ENCODE data around the gene FAM193B. TPM values are rescaled to one million over a fixed set of nuclear protein-coding genes. Genes with fewer than 3 reads are reported as not detected.

Gene FAM193B
- total and polyA plus RNA-seq, 4 donors: 14.3 to 31.8 (median 15.8) TPM

DNA sequence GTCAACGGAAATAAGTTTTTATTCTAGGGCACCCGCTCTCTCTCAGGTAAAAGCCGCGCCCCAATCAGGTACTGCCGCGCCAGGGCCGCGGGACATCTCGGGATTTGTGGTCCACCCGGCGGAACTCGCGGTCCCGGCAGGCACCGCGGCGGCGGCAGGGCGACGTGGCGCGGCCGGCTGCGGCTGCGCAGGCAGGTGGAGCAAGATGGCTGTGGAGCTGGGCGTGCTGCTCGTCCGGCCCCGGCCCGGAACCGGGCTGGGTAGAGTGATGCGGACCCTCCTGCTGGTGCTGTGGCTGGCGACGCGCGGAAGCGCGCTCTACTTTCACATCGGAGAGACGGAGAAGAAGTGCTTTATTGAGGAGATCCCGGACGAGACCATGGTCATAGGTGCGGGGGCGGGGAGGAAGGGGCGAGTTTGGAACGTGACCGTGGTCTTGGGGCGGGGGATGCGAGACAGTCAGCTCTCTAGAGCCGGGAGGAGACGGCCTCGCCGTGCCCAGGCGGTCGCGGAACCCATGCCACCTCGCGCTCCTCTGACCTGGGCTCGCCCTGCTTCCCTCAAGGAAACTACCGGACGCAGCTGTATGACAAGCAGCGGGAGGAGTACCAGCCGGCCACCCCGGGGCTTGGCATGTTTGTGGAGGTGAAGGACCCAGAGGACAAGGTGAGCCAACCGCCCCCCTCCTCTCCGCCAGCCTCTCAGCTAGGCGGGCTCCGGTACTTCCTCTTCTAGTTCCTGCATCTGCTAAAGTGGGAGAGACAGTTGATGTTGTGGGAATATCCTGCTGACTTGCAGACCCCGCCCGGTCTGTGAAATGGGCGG lies 37.9 kb upstream of the FAM193B start, which contains the start of gene TMED9:
TMED9 (plus strand) TSS at position 194 of the 825 bp plus-strand sequence; CDS start at position 206, 12 bp downstream.
- H3K27me3 ChIP-seq (ENCODE audit: control insufficient read depth in 4 of 4, insufficient read depth in 4 of 4, low read length in 3 of 4): no peaks in the 10 kb centered on the region
- H3K36me3 ChIP-seq (ENCODE audit: control insufficient read depth in 4 of 4, insufficient read depth in 3 of 4, low read depth in 1 of 4, low read length in 3 of 4): peaks cover 17 to 33% (median 28%) of the 10 kb centered on the region in 4 donors
- no peaks in the 10 kb centered on the region for H3K9me3 ChIP-seq (ENCODE audit: control insufficient read depth in 4 of 4, low read length in 3 of 4)
- peak within 1 kb of the TSS; percentile 85 to 99 (median 95) for H3K4me3 ChIP-seq (ENCODE audit: low read depth in 1 of 3, low read length in 3 of 3)
- peak; percentile 85 for DNase-seq (ENCODE audit: low spot score)
- H3K27ac ChIP-seq (ENCODE audit: low read depth in 1 of 2, low read length in 2 of 2): peak within 1 kb of the TSS; percentile 87 to 98
- H3K9ac ChIP-seq (ENCODE audit: low read depth in 1 of 2, low read length in 2 of 2): peak within 1 kb of the TSS; percentile 61 to 85
- WGBS: under 1% methylated on average over 71 of the region's 71 CpGs
- peaks cover 2 to 18% (median 9%) of the 10 kb centered on the region in 4 donors for H3K4me1 ChIP-seq (ENCODE audit: control insufficient read depth in 4 of 4, insufficient read depth in 4 of 4, low read length in 3 of 4)
- TF ChIP-seq YY1 (IDR thresholded peaks at IDR 0.05) (peak; percentile 91), RXRA (IDR thresholded peaks at IDR 0.05) (peak; percentile 78 to 95), GABPA (IDR thresholded peaks at IDR 0.05 in 1 of 2, conservative IDR thresholded peaks at IDR 0.05 in 1 of 2) (peak in 1 of 2 donors; percentile 47), HNF4A (conservative IDR thresholded peaks at IDR 0.05) (no peak), TAF1 (conservative IDR thresholded peaks at IDR 0.05) (peak; percentile 40), HNF4G (IDR thresholded peaks at IDR 0.05) (no peak), FOXA1 (IDR thresholded peaks at IDR 0.05) (no peak), EGR1 (IDR thresholded peaks at IDR 0.05; ENCODE audit: low read depth in 2 of 2) (peak; percentile 20 to 72)
- TF ChIP-seq, protein P1, sequence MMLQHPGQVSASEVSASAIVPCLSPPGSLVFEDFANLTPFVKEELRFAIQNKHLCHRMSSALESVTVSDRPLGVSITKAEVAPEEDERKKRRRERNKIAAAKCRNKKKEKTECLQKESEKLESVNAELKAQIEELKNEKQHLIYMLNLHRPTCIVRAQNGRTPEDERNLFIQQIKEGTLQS (IDR thresholded peaks at IDR 0.05): no peak
- TF ChIP-seq, protein P2, sequence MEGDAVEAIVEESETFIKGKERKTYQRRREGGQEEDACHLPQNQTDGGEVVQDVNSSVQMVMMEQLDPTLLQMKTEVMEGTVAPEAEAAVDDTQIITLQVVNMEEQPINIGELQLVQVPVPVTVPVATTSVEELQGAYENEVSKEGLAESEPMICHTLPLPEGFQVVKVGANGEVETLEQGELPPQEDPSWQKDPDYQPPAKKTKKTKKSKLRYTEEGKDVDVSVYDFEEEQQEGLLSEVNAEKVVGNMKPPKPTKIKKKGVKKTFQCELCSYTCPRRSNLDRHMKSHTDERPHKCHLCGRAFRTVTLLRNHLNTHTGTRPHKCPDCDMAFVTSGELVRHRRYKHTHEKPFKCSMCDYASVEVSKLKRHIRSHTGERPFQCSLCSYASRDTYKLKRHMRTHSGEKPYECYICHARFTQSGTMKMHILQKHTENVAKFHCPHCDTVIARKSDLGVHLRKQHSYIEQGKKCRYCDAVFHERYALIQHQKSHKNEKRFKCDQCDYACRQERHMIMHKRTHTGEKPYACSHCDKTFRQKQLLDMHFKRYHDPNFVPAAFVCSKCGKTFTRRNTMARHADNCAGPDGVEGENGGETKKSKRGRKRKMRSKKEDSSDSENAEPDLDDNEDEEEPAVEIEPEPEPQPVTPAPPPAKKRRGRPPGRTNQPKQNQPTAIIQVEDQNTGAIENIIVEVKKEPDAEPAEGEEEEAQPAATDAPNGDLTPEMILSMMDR (IDR thresholded peaks at IDR 0.05; ENCODE audit: low read depth, low read length, missing input control): peak; percentile 11

DNA sequence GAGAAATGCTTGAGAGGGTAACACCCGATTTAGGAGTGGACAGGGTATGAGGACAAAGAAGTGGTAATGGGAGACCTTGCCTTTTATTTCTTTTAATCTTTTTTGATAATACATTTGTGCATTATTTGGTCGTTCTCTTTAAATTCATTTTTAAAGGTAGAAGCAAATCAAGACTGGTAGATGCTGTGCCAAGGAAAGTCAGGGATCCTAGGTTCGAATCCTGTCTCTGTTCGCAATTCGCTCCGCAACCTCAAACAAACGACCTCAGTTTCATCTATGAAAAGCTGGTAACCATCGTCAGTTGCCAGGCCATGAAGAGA lies 37.3 kb upstream of the FAM193B start:
- DNase-seq (ENCODE audit: low spot score): no peak

More for the DNA sequence above, 37.3 kb upstream of the FAM193B start:
- no peak for TF ChIP-seq TAF1 (conservative IDR thresholded peaks at IDR 0.05)
- TF ChIP-seq, protein P2 (IDR thresholded peaks at IDR 0.05; ENCODE audit: low read depth, low read length, missing input control): no peak
- TF ChIP-seq, protein P3, sequence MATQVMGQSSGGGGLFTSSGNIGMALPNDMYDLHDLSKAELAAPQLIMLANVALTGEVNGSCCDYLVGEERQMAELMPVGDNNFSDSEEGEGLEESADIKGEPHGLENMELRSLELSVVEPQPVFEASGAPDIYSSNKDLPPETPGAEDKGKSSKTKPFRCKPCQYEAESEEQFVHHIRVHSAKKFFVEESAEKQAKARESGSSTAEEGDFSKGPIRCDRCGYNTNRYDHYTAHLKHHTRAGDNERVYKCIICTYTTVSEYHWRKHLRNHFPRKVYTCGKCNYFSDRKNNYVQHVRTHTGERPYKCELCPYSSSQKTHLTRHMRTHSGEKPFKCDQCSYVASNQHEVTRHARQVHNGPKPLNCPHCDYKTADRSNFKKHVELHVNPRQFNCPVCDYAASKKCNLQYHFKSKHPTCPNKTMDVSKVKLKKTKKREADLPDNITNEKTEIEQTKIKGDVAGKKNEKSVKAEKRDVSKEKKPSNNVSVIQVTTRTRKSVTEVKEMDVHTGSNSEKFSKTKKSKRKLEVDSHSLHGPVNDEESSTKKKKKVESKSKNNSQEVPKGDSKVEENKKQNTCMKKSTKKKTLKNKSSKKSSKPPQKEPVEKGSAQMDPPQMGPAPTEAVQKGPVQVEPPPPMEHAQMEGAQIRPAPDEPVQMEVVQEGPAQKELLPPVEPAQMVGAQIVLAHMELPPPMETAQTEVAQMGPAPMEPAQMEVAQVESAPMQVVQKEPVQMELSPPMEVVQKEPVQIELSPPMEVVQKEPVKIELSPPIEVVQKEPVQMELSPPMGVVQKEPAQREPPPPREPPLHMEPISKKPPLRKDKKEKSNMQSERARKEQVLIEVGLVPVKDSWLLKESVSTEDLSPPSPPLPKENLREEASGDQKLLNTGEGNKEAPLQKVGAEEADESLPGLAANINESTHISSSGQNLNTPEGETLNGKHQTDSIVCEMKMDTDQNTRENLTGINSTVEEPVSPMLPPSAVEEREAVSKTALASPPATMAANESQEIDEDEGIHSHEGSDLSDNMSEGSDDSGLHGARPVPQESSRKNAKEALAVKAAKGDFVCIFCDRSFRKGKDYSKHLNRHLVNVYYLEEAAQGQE (IDR thresholded peaks at IDR 0.05): no peak
- TF ChIP-seq RXRA (IDR thresholded peaks at IDR 0.05): no peak
- no peak for TF ChIP-seq HNF4A (conservative IDR thresholded peaks at IDR 0.05)
- no peak for TF ChIP-seq GABPA (IDR thresholded peaks at IDR 0.05 in 1 of 2, conservative IDR thresholded peaks at IDR 0.05 in 1 of 2)
- H3K9ac ChIP-seq (ENCODE audit: low read depth in 1 of 2, low read length in 2 of 2): no peak overlapping the region
- no peaks in the 10 kb centered on the region for H3K9me3 ChIP-seq (ENCODE audit: control insufficient read depth in 4 of 4, low read length in 3 of 4)
- 18% methylated on average over 8 of the region's 8 CpGs for WGBS
- peaks cover 17 to 32% (median 28%) of the 10 kb centered on the region in 4 donors for H3K36me3 ChIP-seq (ENCODE audit: control insufficient read depth in 4 of 4, insufficient read depth in 3 of 4, low read depth in 1 of 4, low read length in 3 of 4)
- peaks cover 2 to 18% (median 9%) of the 10 kb centered on the region in 4 donors for H3K4me1 ChIP-seq (ENCODE audit: control insufficient read depth in 4 of 4, insufficient read depth in 4 of 4, low read length in 3 of 4)
- H3K27ac ChIP-seq (ENCODE audit: low read depth in 1 of 2, low read length in 2 of 2): no peak overlapping the region
- H3K4me3 ChIP-seq (ENCODE audit: low read depth in 1 of 3, low read length in 3 of 3): peak overlapping the region; percentile 68 to 99 (median 85)
- H3K27me3 ChIP-seq (ENCODE audit: control insufficient read depth in 4 of 4, insufficient read depth in 4 of 4, low read length in 3 of 4): no peaks in the 10 kb centered on the region
